SK-N-SH (cell line): ENCODE data around the gene MC2R. TPM values are rescaled to one million over a fixed set of nuclear protein-coding genes. Genes with fewer than 3 reads are reported as not detected.

Experiments
- CTCF ChIA-PET: fragments of 300-600, 350-600 bp; formaldehyde crosslinking; extraction: SDS; loops from one replicate; lab custom pipeline; 2021; lab: Yijun Ruan, JAX
- POLR2A ChIA-PET: fragments of 350-600 bp; sonication (Branson Sonifier 250); formaldehyde crosslinking; extraction: SDS; loops from one replicate; lab custom pipeline; 2020; ENCODE audit warnings: antibody characterized with exemption, inconsistent platforms; lab: Yijun Ruan, JAX
- DNase-seq: peaks from one replicate; pipeline ENCODE4 v3.0.0; 2012
- H2AFZ ChIP-seq: fragments of 200-600 bp; sonication (generic); 2 replicates; pipeline ENCODE4 v1.8.1; 2016; ENCODE audit warnings: antibody characterized with exemption, mild to moderate bottlenecking, low read depth
- H3F3A ChIP-seq: fragments of 200-600 bp; sonication (generic); replicated peaks from 2 replicates; pipeline ENCODE3; 2016; ENCODE audit warnings: antibody characterized with exemption, mild to moderate bottlenecking; ENCODE audit not compliant: insufficient read depth
- H3K27ac ChIP-seq, 2 experiments: fragments of 200-500 bp in 1 of 2; fragments of 200-600 bp in 1 of 2; sonication (Bioruptor generic) in 1 of 2; sonication (generic), shearing (Covaris generic) in 1 of 2; 2 replicates each; pipeline versions ENCODE4 v1.5.1 to v1.6.1; 2014 to 2016; ENCODE audit warnings: low read depth in 2 of 2, inconsistent platforms in 1 of 2, low read length in 1 of 2, mild to moderate bottlenecking in 1 of 2, mixed read lengths in 1 of 2
- H3K27me3 ChIP-seq: fragments of 200-600 bp; sonication (generic), shearing (Covaris generic); 2 replicates; pipeline ENCODE4 v1.6.1; 2016; ENCODE audit warnings: mixed run types; ENCODE audit not compliant: insufficient read depth
- H3K36me3 ChIP-seq, 2 experiments: fragments of 200-500 bp in 1 of 2; fragments of 200-600 bp in 1 of 2; sonication (Bioruptor generic) in 1 of 2; sonication (generic) in 1 of 2; replicated peaks in 1 of 2; 2 replicates each; pipeline versions ENCODE3 to v1.5.1; 2014 to 2016; ENCODE audit warnings: low read length in 1 of 2, mild to moderate bottlenecking in 1 of 2; ENCODE audit not compliant: insufficient read depth in 2 of 2, control insufficient read depth in 1 of 2
- H3K4me1 ChIP-seq, 2 experiments: fragments of 200-500 bp in 1 of 2; fragments of 200-600 bp in 1 of 2; sonication (Bioruptor generic) in 1 of 2; sonication (generic), shearing (Covaris generic) in 1 of 2; 2 replicates each; pipeline versions ENCODE4 v1.5.1 to v1.6.1; 2014 to 2016; ENCODE audit warnings: low read depth in 1 of 2, low read length in 1 of 2, mixed run types in 1 of 2; ENCODE audit not compliant: insufficient read depth in 2 of 2, control insufficient read depth in 1 of 2
- H3K4me2 ChIP-seq: fragments of 200-600 bp; sonication (generic), shearing (Covaris generic); 2 replicates; pipeline ENCODE4 v1.6.1; 2017; ENCODE audit warnings: mixed run types
- H3K4me3 ChIP-seq, 2 experiments: fragments of 200-500 bp in 1 of 2; fragments of 200-600 bp in 1 of 2; sonication (Bioruptor generic) in 1 of 2; sonication (generic), shearing (Covaris generic) in 1 of 2; 2 replicates each; pipeline versions ENCODE4 v1.5.1 to v1.8.1; 2014 to 2016; ENCODE audit warnings: low read depth in 2 of 2, inconsistent platforms in 1 of 2, low read length in 1 of 2, mild to moderate bottlenecking in 1 of 2, mixed read lengths in 1 of 2, moderate library complexity in 1 of 2
- H3K79me2 ChIP-seq: fragments of 200-600 bp; sonication (generic); 2 replicates; pipeline ENCODE4 v1.8.1; 2017; ENCODE audit warnings: mild to moderate bottlenecking; ENCODE audit not compliant: insufficient read depth
- H3K9ac ChIP-seq: fragments of 200-600 bp; sonication (generic); 2 replicates; pipeline ENCODE4 v1.6.1; 2017; ENCODE audit warnings: mixed run types
- H3K9me2 ChIP-seq: fragments of 200-600 bp; sonication (generic); 2 replicates; pipeline ENCODE4 v1.6.1; 2017; ENCODE audit warnings: mixed run types
- H3K9me3 ChIP-seq: fragments of 200-600 bp; sonication (generic); 2 replicates; pipeline ENCODE4 v1.6.1; 2017; ENCODE audit warnings: mixed run types, mild to moderate bottlenecking, moderate library complexity
- H4K20me1 ChIP-seq: fragments of 200-600 bp; sonication (generic); 2 replicates; pipeline ENCODE4 v1.6.1; 2017; ENCODE audit warnings: mild to moderate bottlenecking, mixed run types; ENCODE audit not compliant: insufficient read depth
- CHD2 ChIP-seq: fragments of 150-350 bp; IDR thresholded peaks from 2 replicates; pipeline ENCODE4 v1.6.1; 2018; ENCODE audit warnings: low read length; ENCODE audit not compliant: partially characterized antibody
- EZH2phosphoT487 ChIP-seq: fragments of 200-600 bp; sonication (generic); IDR thresholded peaks from 2 replicates; pipeline ENCODE4 v1.6.1; 2017; ENCODE audit warnings: low read depth, mixed run types, mild to moderate bottlenecking, antibody characterized with exemption, moderate library complexity, borderline replicate concordance
- JUND ChIP-seq: IDR thresholded peaks from 2 replicates; pipeline ENCODE4 v1.4.0; 2012
- MXI1 ChIP-seq: IDR thresholded peaks from 2 replicates; pipeline ENCODE4 v1.6.1; 2012; ENCODE audit warnings: mild to moderate bottlenecking, low read depth, low read length, improper control_type of control experiment
- NRF1 ChIP-seq: IDR thresholded peaks from 2 replicates; pipeline ENCODE4 v1.6.1; 2012; ENCODE audit warnings: low read depth, mild to moderate bottlenecking, low read length
- RAD21 ChIP-seq: IDR thresholded peaks from 2 replicates; pipeline ENCODE4 v1.6.1; 2012; ENCODE audit warnings: mild to moderate bottlenecking, low read length
- RFX5 ChIP-seq: IDR thresholded peaks from 2 replicates; pipeline ENCODE4 v1.6.1; 2012; ENCODE audit warnings: mild to moderate bottlenecking, improper control_type of control experiment, low read length
- TEAD4 ChIP-seq: IDR thresholded peaks from 2 replicates; pipeline ENCODE4 v1.4.0; 2012; ENCODE audit warnings: mild to moderate bottlenecking, borderline replicate concordance; ENCODE audit not compliant: insufficient read depth
- WGBS: methylation state at CpG from one replicate; pipeline ENCODE4 v1.1.6; 2017; ENCODE audit warnings: low lambda C conversion rate; 5-methylcytosine and 5-hydroxymethylcytosine counted together
- polyA plus RNA-seq, 3 experiments: library from polyadenylated mRNA; depleted of rRNA; stranded (reverse); fragments of >200 nt; gene quantifications; 2 replicates each; pipeline ENCODE4 v1.2.3, GENCODE V29; 2012
- TF ChIP-seq, protein P1 (sequence below): IDR thresholded peaks from 2 replicates; pipeline ENCODE4 v1.6.1; 2012; ENCODE audit warnings: mild to moderate bottlenecking, low read depth, low read length, moderate library complexity
- TF ChIP-seq, protein P2 (sequence below): IDR thresholded peaks from 2 replicates; pipeline ENCODE4 v1.4.0; 2012; ENCODE audit warnings: low read depth
- TF ChIP-seq, protein P3 (sequence below): IDR thresholded peaks from 2 replicates; pipeline ENCODE4 v1.4.0; 2012; ENCODE audit warnings: low read depth, borderline replicate concordance
- TF ChIP-seq, protein P4 (sequence below): IDR thresholded peaks from 2 replicates; pipeline ENCODE4; 2012
- TF ChIP-seq, protein P5 (sequence below): IDR thresholded peaks from 2 replicates; pipeline ENCODE4 v1.4.0; 2012; ENCODE audit warnings: low read depth, borderline replicate concordance
- TF ChIP-seq, protein P6 (sequence below): fragments of 150-350 bp; IDR thresholded peaks from 2 replicates; pipeline ENCODE4 v1.6.1; 2016; ENCODE audit warnings: mild to moderate bottlenecking, low read depth, low read length

MC2R gene
- polyA plus RNA-seq, 1 of the 3 experiments (the other 2 are of a cell fraction) = not detected

DNA sequence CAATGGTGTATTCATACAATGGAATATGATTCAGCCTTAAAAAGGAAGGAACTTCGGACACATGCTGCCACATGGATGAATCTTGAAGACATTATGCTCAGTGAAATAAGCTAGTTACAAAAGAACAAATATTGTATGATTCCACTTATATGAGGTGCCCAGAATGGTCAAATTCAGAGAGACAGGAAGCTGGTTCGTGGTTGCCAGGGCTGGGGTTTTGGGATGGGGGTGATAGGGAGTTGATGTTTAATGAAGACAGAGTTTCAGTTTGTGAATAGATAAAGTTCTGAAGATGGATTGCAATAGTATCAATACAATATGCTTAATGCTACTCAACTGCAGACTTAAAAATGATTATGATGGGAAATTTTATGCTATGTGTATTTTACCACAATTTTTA, 28.0 kb upstream of the MC2R start:
- Histone ChIP-seq H3K27ac (no peak overlapping the region), H2AFZ (no peak overlapping the region), H3K4me2 (no peak overlapping the region), H4K20me1 (no peaks in the 10 kb centered on the region), H3K36me3 (no peaks in the 10 kb centered on the region), H3K79me2 (no peaks in the 10 kb centered on the region), H3K9me2 (no peaks in the 10 kb centered on the region), H3K27me3 (no peaks in the 10 kb centered on the region; the same call in 1 of the 2 replicates), H3F3A (no peaks in the 10 kb centered on the region), H3K4me3 (no peak overlapping the region), H3K9me3 (no peaks in the 10 kb centered on the region), H3K4me1 (no peaks in the 10 kb centered on the region), H3K9ac (no peak overlapping the region)
- 0% methylated on average over 2 of the region's 2 CpGs for WGBS
- ChIA-PET POLR2A (no interaction called here), CTCF (no interaction called here)
- no peak for TF ChIP-seq EZH2phosphoT487
- TF ChIP-seq, protein P1, sequence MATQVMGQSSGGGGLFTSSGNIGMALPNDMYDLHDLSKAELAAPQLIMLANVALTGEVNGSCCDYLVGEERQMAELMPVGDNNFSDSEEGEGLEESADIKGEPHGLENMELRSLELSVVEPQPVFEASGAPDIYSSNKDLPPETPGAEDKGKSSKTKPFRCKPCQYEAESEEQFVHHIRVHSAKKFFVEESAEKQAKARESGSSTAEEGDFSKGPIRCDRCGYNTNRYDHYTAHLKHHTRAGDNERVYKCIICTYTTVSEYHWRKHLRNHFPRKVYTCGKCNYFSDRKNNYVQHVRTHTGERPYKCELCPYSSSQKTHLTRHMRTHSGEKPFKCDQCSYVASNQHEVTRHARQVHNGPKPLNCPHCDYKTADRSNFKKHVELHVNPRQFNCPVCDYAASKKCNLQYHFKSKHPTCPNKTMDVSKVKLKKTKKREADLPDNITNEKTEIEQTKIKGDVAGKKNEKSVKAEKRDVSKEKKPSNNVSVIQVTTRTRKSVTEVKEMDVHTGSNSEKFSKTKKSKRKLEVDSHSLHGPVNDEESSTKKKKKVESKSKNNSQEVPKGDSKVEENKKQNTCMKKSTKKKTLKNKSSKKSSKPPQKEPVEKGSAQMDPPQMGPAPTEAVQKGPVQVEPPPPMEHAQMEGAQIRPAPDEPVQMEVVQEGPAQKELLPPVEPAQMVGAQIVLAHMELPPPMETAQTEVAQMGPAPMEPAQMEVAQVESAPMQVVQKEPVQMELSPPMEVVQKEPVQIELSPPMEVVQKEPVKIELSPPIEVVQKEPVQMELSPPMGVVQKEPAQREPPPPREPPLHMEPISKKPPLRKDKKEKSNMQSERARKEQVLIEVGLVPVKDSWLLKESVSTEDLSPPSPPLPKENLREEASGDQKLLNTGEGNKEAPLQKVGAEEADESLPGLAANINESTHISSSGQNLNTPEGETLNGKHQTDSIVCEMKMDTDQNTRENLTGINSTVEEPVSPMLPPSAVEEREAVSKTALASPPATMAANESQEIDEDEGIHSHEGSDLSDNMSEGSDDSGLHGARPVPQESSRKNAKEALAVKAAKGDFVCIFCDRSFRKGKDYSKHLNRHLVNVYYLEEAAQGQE = no peak
- no peak for TF ChIP-seq NRF1
- TF ChIP-seq, protein P2, sequence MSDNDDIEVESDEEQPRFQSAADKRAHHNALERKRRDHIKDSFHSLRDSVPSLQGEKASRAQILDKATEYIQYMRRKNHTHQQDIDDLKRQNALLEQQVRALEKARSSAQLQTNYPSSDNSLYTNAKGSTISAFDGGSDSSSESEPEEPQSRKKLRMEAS = no peak
- TF ChIP-seq JUND = no peak
- TF ChIP-seq, protein P3, sequence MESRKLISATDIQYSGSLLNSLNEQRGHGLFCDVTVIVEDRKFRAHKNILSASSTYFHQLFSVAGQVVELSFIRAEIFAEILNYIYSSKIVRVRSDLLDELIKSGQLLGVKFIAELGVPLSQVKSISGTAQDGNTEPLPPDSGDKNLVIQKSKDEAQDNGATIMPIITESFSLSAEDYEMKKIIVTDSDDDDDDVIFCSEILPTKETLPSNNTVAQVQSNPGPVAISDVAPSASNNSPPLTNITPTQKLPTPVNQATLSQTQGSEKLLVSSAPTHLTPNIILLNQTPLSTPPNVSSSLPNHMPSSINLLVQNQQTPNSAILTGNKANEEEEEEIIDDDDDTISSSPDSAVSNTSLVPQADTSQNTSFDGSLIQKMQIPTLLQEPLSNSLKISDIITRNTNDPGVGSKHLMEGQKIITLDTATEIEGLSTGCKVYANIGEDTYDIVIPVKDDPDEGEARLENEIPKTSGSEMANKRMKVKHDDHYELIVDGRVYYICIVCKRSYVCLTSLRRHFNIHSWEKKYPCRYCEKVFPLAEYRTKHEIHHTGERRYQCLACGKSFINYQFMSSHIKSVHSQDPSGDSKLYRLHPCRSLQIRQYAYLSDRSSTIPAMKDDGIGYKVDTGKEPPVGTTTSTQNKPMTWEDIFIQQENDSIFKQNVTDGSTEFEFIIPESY = no peak
- TF ChIP-seq TEAD4 = no peak
- TF ChIP-seq, protein P4, sequence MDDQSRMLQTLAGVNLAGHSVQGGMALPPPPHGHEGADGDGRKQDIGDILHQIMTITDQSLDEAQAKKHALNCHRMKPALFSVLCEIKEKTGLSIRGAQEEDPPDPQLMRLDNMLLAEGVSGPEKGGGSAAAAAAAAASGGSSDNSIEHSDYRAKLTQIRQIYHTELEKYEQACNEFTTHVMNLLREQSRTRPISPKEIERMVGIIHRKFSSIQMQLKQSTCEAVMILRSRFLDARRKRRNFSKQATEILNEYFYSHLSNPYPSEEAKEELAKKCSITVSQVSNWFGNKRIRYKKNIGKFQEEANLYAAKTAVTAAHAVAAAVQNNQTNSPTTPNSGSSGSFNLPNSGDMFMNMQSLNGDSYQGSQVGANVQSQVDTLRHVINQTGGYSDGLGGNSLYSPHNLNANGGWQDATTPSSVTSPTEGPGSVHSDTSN = no peak
- TF ChIP-seq, protein P5, sequence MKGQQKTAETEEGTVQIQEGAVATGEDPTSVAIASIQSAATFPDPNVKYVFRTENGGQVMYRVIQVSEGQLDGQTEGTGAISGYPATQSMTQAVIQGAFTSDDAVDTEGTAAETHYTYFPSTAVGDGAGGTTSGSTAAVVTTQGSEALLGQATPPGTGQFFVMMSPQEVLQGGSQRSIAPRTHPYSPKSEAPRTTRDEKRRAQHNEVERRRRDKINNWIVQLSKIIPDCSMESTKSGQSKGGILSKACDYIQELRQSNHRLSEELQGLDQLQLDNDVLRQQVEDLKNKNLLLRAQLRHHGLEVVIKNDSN = no peak
- no peak for DNase-seq

DNA sequence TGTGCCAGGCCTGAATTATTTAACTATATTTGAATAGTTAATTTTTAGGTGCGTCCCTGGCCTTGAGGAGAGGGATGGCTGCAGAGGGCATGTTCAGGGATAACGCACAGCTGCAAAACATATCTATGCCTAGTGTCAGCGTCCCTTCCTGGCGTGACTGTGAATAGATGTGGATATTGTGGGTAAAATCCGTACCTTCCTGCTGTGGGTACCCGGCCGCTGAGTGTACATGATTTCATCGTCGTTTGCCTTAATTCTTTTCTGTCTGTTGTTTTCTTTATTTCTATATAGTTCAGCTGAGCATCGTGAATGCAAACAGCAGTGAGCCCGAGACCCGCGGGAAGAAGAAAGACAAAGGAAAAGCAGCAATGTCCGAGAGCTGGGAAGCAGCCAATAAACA, 25.0 kb upstream of the MC2R start:
- Histone ChIP-seq H3K9me2 (no peaks in the 10 kb centered on the region), H3K4me3 (no peak overlapping the region), H4K20me1 (no peaks in the 10 kb centered on the region), H3K4me2 (peak overlapping the region; percentile 33; the same call in 1 of the 2 replicates), H3K79me2 (no peaks in the 10 kb centered on the region), H3K9me3 (no peaks in the 10 kb centered on the region), H3K9ac (no peak overlapping the region), H3K4me1 (no peaks in the 10 kb centered on the region), H2AFZ (no peak overlapping the region), H3K27ac (no peak overlapping the region), H3K36me3 (no peaks in the 10 kb centered on the region), H3F3A (no peaks in the 10 kb centered on the region), H3K27me3 (no peaks in the 10 kb centered on the region; the same call in 1 of the 2 replicates)
- DNase-seq = no peak
- ChIA-PET CTCF (no interaction called here), POLR2A (no interaction called here)
- WGBS = 4% methylated on average over 14 of the region's 14 CpGs
- TF ChIP-seq, protein P1 = no peak
- no peak for TF ChIP-seq RAD21
- TF ChIP-seq MXI1 = no peak
- TF ChIP-seq CHD2 = no peak
- TF ChIP-seq RFX5 = no peak
- TF ChIP-seq, protein P6, sequence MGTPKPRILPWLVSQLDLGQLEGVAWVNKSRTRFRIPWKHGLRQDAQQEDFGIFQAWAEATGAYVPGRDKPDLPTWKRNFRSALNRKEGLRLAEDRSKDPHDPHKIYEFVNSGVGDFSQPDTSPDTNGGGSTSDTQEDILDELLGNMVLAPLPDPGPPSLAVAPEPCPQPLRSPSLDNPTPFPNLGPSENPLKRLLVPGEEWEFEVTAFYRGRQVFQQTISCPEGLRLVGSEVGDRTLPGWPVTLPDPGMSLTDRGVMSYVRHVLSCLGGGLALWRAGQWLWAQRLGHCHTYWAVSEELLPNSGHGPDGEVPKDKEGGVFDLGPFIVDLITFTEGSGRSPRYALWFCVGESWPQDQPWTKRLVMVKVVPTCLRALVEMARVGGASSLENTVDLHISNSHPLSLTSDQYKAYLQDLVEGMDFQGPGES = no peak
- TF ChIP-seq JUND = no peak
